ENCODE results near the gene NTN5. TPM values are rescaled to one million over a fixed set of nuclear protein-coding genes. Genes with fewer than 3 reads are reported as not detected.

NTN5 gene
- total and polyA plus RNA-seq, 2 donors from 2014 or later: 0.52 to 0.85 TPM

DNA sequence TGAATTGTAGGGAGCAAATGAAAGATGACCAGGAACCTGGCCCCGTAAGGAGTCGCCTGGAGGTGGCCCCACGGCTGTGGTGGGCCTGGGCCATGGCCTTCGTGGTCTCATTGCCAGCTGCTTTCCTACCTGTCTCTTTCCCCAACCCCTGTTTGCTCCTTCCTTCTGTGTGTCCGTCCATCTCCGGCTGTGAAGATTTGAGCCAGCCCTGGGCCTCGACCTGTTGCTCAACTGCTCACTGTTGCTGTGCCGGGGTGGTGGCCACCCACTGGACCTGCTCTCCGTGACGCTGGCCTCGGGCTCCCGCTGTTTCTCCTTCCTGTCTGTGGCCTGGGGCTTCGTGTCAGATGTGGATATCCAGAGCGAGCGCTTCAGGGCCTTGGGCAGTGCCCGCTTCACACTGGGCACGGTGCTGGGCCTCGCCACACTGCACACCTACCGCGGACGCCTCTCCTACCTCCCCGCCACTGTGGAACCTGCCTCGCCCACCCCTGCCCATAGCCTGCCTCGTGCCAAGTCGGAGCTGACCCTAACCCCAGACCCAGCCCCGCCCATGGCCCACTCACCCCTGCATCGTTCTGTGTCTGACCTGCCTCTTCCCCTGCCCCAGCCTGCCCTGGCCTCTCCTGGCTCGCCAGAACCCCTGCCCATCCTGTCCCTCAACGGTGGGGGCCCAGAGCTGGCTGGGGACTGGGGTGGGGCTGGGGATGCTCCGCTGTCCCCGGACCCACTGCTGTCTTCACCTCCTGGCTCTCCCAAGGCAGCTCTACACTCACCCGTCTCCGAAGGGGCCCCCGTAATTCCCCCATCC lies 44.1 kb downstream of the NTN5 start:
- peak in 2 of 5 donors; percentile 73 to 82 for DNase-seq
- intact Hi-C loops (cut with DNase I): no loop called here
- Histone ChIP-seq H3K9ac (ENCODE audit: low read length in 3 of 3) (no peak overlapping the region), H3K36me3 (ENCODE audit: control insufficient read depth in 2 of 3, insufficient read depth in 3 of 3, low read length in 3 of 3) (peaks cover 0 to 6% (median 5%) of the 10 kb centered on the region in 3 donors), H3K27ac (ENCODE audit: low read depth in 2 of 2, low read length in 2 of 2) (no peak overlapping the region), H3K4me1 (ENCODE audit: control insufficient read depth in 2 of 3, insufficient read depth in 2 of 3, low read depth in 1 of 3, low read length in 3 of 3) (peaks cover 0 to 27% (median 16%) of the 10 kb centered on the region in 3 donors), H3K27me3 (ENCODE audit: control insufficient read depth, insufficient read depth, low read length) (no peaks in the 10 kb centered on the region), H3K4me3 (ENCODE audit: low read length in 3 of 3) (no peak overlapping the region), H3K9me3 (ENCODE audit: control insufficient read depth in 2 of 3, insufficient read depth in 1 of 3, low read length in 3 of 3) (no peaks in the 10 kb centered on the region)
- TF ChIP-seq, protein P1, sequence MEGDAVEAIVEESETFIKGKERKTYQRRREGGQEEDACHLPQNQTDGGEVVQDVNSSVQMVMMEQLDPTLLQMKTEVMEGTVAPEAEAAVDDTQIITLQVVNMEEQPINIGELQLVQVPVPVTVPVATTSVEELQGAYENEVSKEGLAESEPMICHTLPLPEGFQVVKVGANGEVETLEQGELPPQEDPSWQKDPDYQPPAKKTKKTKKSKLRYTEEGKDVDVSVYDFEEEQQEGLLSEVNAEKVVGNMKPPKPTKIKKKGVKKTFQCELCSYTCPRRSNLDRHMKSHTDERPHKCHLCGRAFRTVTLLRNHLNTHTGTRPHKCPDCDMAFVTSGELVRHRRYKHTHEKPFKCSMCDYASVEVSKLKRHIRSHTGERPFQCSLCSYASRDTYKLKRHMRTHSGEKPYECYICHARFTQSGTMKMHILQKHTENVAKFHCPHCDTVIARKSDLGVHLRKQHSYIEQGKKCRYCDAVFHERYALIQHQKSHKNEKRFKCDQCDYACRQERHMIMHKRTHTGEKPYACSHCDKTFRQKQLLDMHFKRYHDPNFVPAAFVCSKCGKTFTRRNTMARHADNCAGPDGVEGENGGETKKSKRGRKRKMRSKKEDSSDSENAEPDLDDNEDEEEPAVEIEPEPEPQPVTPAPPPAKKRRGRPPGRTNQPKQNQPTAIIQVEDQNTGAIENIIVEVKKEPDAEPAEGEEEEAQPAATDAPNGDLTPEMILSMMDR (IDR thresholded peaks at IDR 0.05; ENCODE audit: borderline replicate concordance, extremely low read depth, insufficient read depth): no peak
- FAIRE-seq: no peak

DNA sequence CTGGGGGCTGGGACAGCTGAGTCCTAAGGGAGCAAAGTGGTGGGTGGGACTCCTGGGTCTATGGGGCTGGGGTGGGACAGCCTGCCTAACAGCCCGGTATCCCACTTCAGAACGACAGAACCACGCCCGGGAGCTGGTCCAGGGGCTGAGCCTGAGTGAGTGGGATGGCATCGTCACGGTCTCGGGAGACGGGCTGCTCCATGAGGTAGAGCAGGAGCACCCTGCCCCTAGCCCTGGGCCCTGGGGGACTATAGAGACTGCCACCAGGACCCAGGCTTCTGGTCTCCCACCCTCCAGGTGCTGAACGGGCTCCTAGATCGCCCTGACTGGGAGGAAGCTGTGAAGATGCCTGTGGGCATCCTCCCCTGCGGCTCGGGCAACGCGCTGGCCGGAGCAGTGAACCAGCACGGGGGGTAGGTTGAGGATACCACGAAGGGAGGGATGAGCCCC lies 44.9 kb downstream of the NTN5 start:
- DNase-seq: peak in 2 of 5 donors; percentile 51 to 77
- no peaks in the 10 kb centered on the region for H3K27me3 ChIP-seq (ENCODE audit: control insufficient read depth, insufficient read depth, low read length)
- FAIRE-seq: no peak
- H3K36me3 ChIP-seq (ENCODE audit: control insufficient read depth in 2 of 3, insufficient read depth in 3 of 3, low read length in 3 of 3): peaks cover 0 to 6% (median 3%) of the 10 kb centered on the region in 3 donors
- H3K27ac ChIP-seq (ENCODE audit: low read depth in 2 of 2, low read length in 2 of 2): no peak overlapping the region
- peaks cover 3 to 25% (median 14%) of the 10 kb centered on the region in 3 donors for H3K4me1 ChIP-seq (ENCODE audit: control insufficient read depth in 2 of 3, insufficient read depth in 2 of 3, low read depth in 1 of 3, low read length in 3 of 3)
- H3K4me3 ChIP-seq (ENCODE audit: low read length in 3 of 3): no peak overlapping the region
- intact Hi-C loops (cut with DNase I): no loop called here
- no peak overlapping the region for H3K9ac ChIP-seq (ENCODE audit: low read length in 3 of 3)
- TF ChIP-seq, protein P1 (IDR thresholded peaks at IDR 0.05; ENCODE audit: borderline replicate concordance, extremely low read depth, insufficient read depth): no peak
- no peaks in the 10 kb centered on the region for H3K9me3 ChIP-seq (ENCODE audit: control insufficient read depth in 2 of 3, insufficient read depth in 1 of 3, low read length in 3 of 3)

GRCh38 chr19:48627201-48627864 lies 45.5 kb downstream of the NTN5 start:
- DNase-seq (peak in 2 of 5 donors; percentile 60 to 79), FAIRE-seq (no peak)
- intact Hi-C loops (cut with DNase I): no loop called here
- no peak overlapping the region for H3K4me3 ChIP-seq (ENCODE audit: low read length in 3 of 3)
- TF ChIP-seq, protein P1 (IDR thresholded peaks at IDR 0.05; ENCODE audit: borderline replicate concordance, extremely low read depth, insufficient read depth): no peak
- no peaks in the 10 kb centered on the region for H3K27me3 ChIP-seq (ENCODE audit: control insufficient read depth, insufficient read depth, low read length)
- no peak overlapping the region for H3K9ac ChIP-seq (ENCODE audit: low read length in 3 of 3)
- peaks cover 0 to 9% (median 3%) of the 10 kb centered on the region in 3 donors for H3K36me3 ChIP-seq (ENCODE audit: control insufficient read depth in 2 of 3, insufficient read depth in 3 of 3, low read length in 3 of 3)
- H3K27ac ChIP-seq (ENCODE audit: low read depth in 2 of 2, low read length in 2 of 2): peak overlapping the region in 1 of 2 donors; percentile 4
- H3K9me3 ChIP-seq (ENCODE audit: control insufficient read depth in 2 of 3, insufficient read depth in 1 of 3, low read length in 3 of 3): no peaks in the 10 kb centered on the region
- peaks cover 3 to 21% (median 10%) of the 10 kb centered on the region in 3 donors for H3K4me1 ChIP-seq (ENCODE audit: control insufficient read depth in 2 of 3, insufficient read depth in 2 of 3, low read depth in 1 of 3, low read length in 3 of 3)

All from kidney (tissue), 14 donors.